H1 (cell line): Measurements from ENCODE around the gene RPS18. TPM values are rescaled to one million over a fixed set of nuclear protein-coding genes. Genes with fewer than 3 reads are reported as not detected.

Source experiments
- CTCF ChIA-PET: fragments of 300-600 bp; sonication (Branson Sonifier 250); formaldehyde crosslinking; loops from one replicate; lab custom pipeline; 2021; ENCODE audit not compliant: partially characterized antibody; lab: Charles Lee
- POLR2A ChIA-PET: fragments of 300-600 bp; sonication (Branson Sonifier 250); formaldehyde crosslinking; loops from one replicate; lab custom pipeline; 2021; ENCODE audit warnings: inconsistent platforms; ENCODE audit not compliant: partially characterized antibody; lab: Charles Lee
- DNase-seq, 2 experiments: peaks; one replicate each; pipeline versions ENCODE4 v3.0.0 to v3.0.0-alpha.2; 2010 to 2022; ENCODE audit warnings: low spot score in 2 of 2, low read depth in 1 of 2, mixed read lengths in 1 of 2
- FAIRE-seq: peaks from 2 replicates; lab custom pipeline; 2011; peaks lifted over from hg19 to GRCh38; lab: Jason Lieb, UNC
- H2AFZ ChIP-seq: 2 replicates; pipeline ENCODE4 v1.8.1; 2012; ENCODE audit warnings: low read length, inconsistent platforms
- H2AK5ac ChIP-seq: 2 replicates; pipeline ENCODE4 v1.6.1; 2013; ENCODE audit warnings: low read depth, low read length
- H2BK120ac ChIP-seq: replicated peaks from 2 replicates; pipeline ENCODE3; 2013; ENCODE audit warnings: low read depth, low read length, inconsistent platforms
- H2BK12ac ChIP-seq: 2 replicates; pipeline ENCODE4 v1.6.1; 2013; ENCODE audit warnings: low read depth, low read length
- H2BK15ac ChIP-seq: 2 replicates; pipeline ENCODE4 v1.6.1; 2013; ENCODE audit warnings: low read length
- H2BK20ac ChIP-seq: 2 replicates; pipeline ENCODE4 v1.6.1; 2013; ENCODE audit warnings: low read length
- H2BK5ac ChIP-seq: 2 replicates; pipeline ENCODE4 v1.6.1; 2013; ENCODE audit warnings: low read depth, low read length
- H3K14ac ChIP-seq: 2 replicates; pipeline ENCODE4 v1.6.1; 2013; ENCODE audit warnings: inconsistent platforms; ENCODE audit not compliant: insufficient read length
- H3K18ac ChIP-seq: 2 replicates; pipeline ENCODE4 v1.6.1; 2013; ENCODE audit warnings: low read length; ENCODE audit errors: extremely low read depth
- H3K23ac ChIP-seq: 2 replicates; pipeline ENCODE4 v1.6.1; 2013; ENCODE audit warnings: inconsistent platforms; ENCODE audit not compliant: insufficient read length
- H3K23me2 ChIP-seq: 2 replicates; pipeline ENCODE4 v1.6.1; 2013; ENCODE audit warnings: low read depth, low read length
- H3K27ac ChIP-seq: 2 replicates; pipeline ENCODE4 v1.6.1; 2011; ENCODE audit warnings: low read depth, low read length, inconsistent platforms
- H3K27me3 ChIP-seq, 4 experiments: replicated peaks in 1 of 4; 1 replicate in 1 of 4; 2 replicates in 3 of 4; pipeline versions ENCODE4 v1.6.1 to v1.8.1; 2011 to 2013; ENCODE audit warnings: low read length in 3 of 4, mild to moderate bottlenecking in 3 of 4, inconsistent platforms in 2 of 4, mixed read lengths in 2 of 4, moderate library complexity in 1 of 4; ENCODE audit not compliant: control insufficient read depth in 3 of 4, insufficient read depth in 3 of 4; ENCODE audit errors: extremely low read depth in 1 of 4
- H3K36me3 ChIP-seq, 4 experiments: 2 replicates each; pipeline versions ENCODE4 v1.6.1 to v1.8.1; 2011 to 2013; ENCODE audit warnings: mild to moderate bottlenecking in 4 of 4, low read length in 3 of 4, moderate library complexity in 2 of 4, control low read depth in 1 of 4, inconsistent platforms in 1 of 4; ENCODE audit not compliant: insufficient read depth in 4 of 4, control insufficient read depth in 2 of 4
- H3K4ac ChIP-seq: replicated peaks from 2 replicates; pipeline ENCODE3; 2013; ENCODE audit warnings: low read length, low read depth, mixed read lengths, inconsistent platforms; ENCODE audit not compliant: insufficient read length
- H3K4me1 ChIP-seq, 4 experiments: replicated peaks in 1 of 4; 1 replicate in 1 of 4; 2 replicates in 3 of 4; pipeline versions ENCODE4 v1.6.1 to v1.8.1; 2011 to 2013; ENCODE audit warnings: low read length in 3 of 4, inconsistent platforms in 2 of 4, mixed read lengths in 1 of 4; ENCODE audit not compliant: insufficient read depth in 4 of 4, control insufficient read depth in 3 of 4
- H3K4me2 ChIP-seq, 2 experiments: 2 replicates each; pipeline versions ENCODE4 v1.6.1 to v1.8.1; 2011 to 2013; ENCODE audit warnings: low read depth in 2 of 2, low read length in 2 of 2, control low read depth in 1 of 2, inconsistent platforms in 1 of 2, mild to moderate bottlenecking in 1 of 2; ENCODE audit not compliant: insufficient read depth in 1 of 2
- H3K4me3 ChIP-seq, 4 experiments: fragments of 200-600, 300-600 bp in 1 of 4; sonication (generic), shearing (Covaris generic), sonication (Bioruptor Twin) in 1 of 4; 2 replicates each; pipeline versions ENCODE4 v1.5.1 to v1.8.1; 2011 to 2016; ENCODE audit warnings: low read length in 4 of 4, low read depth in 3 of 4, control low read depth in 2 of 4, inconsistent platforms in 2 of 4, mild to moderate bottlenecking in 2 of 4, mixed read lengths in 1 of 4, moderate library complexity in 1 of 4; ENCODE audit not compliant: insufficient read depth in 2 of 4; ENCODE audit errors: extremely low read depth in 1 of 4
- H3K56ac ChIP-seq: replicated peaks from 2 replicates; pipeline ENCODE3; 2013; ENCODE audit warnings: low read depth, mild to moderate bottlenecking, mixed read lengths, low read length, inconsistent platforms; ENCODE audit not compliant: insufficient read length
- H3K79me1 ChIP-seq: 2 replicates; pipeline ENCODE4 v1.6.1; 2013; ENCODE audit warnings: low read depth, low read length, control low read depth
- H3K79me2 ChIP-seq, 2 experiments: 2 replicates each; pipeline versions ENCODE4 v1.6.1 to v1.8.1; 2012 to 2013; ENCODE audit warnings: low read length in 2 of 2, mild to moderate bottlenecking in 2 of 2, inconsistent platforms in 1 of 2; ENCODE audit not compliant: insufficient read depth in 2 of 2, control insufficient read depth in 1 of 2
- H3K9ac ChIP-seq, 4 experiments: replicated peaks in 1 of 4; 1 replicate in 1 of 4; 2 replicates in 3 of 4; pipeline versions ENCODE4 v1.6.1 to v1.8.1; 2011 to 2013; ENCODE audit warnings: low read depth in 3 of 4, low read length in 3 of 4, control low read depth in 2 of 4, mild to moderate bottlenecking in 2 of 4, moderate library complexity in 2 of 4, inconsistent platforms in 1 of 4; ENCODE audit errors: extremely low read depth in 1 of 4
- H3K9me3 ChIP-seq, 2 experiments: 2 replicates each; pipeline versions ENCODE4 v1.6.1 to v1.8.1; 2012 to 2013; ENCODE audit warnings: mild to moderate bottlenecking in 2 of 2, moderate library complexity in 2 of 2, control low read depth in 1 of 2, inconsistent platforms in 1 of 2, low read depth in 1 of 2, low read length in 1 of 2, mixed read lengths in 1 of 2; ENCODE audit not compliant: insufficient read depth in 2 of 2
- H4K20me1 ChIP-seq, 2 experiments: replicated peaks in 1 of 2; 2 replicates each; pipeline versions ENCODE3 to v1.8.1; 2011 to 2013; ENCODE audit warnings: inconsistent platforms in 2 of 2, low read length in 2 of 2, mild to moderate bottlenecking in 1 of 2; ENCODE audit not compliant: insufficient read depth in 2 of 2, control insufficient read depth in 1 of 2
- H4K5ac ChIP-seq: 2 replicates; pipeline ENCODE4 v1.6.1; 2013; ENCODE audit warnings: low read length, low read depth, mixed read lengths, inconsistent platforms; ENCODE audit not compliant: insufficient read length
- H4K8ac ChIP-seq: 2 replicates; pipeline ENCODE4 v1.8.0; 2013; ENCODE audit warnings: mild to moderate bottlenecking, moderate library complexity, low read length, inconsistent platforms; ENCODE audit not compliant: insufficient read depth; ENCODE audit errors: extremely low read depth
- H4K91ac ChIP-seq: replicated peaks from 2 replicates; pipeline ENCODE3; 2013; ENCODE audit warnings: low read length, mixed read lengths, inconsistent platforms; ENCODE audit not compliant: insufficient read length
- CHD1 ChIP-seq: IDR thresholded peaks from 2 replicates; pipeline ENCODE4 v1.6.1; 2012; ENCODE audit warnings: low read depth, low read length, improper control_type of control experiment
- EP300 ChIP-seq, 2 experiments: IDR thresholded peaks; 1 replicate in 1 of 2; 2 replicates in 1 of 2; pipeline ENCODE4 v1.6.1; 2011 to 2012; ENCODE audit warnings: low read depth in 2 of 2, low read length in 2 of 2, mild to moderate bottlenecking in 2 of 2, borderline replicate concordance in 1 of 2, inconsistent platforms in 1 of 2, moderate library complexity in 1 of 2
- EZH2 ChIP-seq: fragments of 200-600 bp; sonication (generic); IDR thresholded peaks from 2 replicates; pipeline ENCODE4 v1.7.1; 2012; ENCODE audit warnings: low read depth, mild to moderate bottlenecking, moderate library complexity, low read length, inconsistent platforms; ENCODE audit not compliant: severe bottlenecking
- GTF2F1 ChIP-seq: IDR thresholded peaks from 2 replicates; pipeline ENCODE4 v1.6.1; 2012; ENCODE audit warnings: low read depth, low read length, improper control_type of control experiment, borderline replicate concordance
- JUND ChIP-seq: IDR thresholded peaks from 2 replicates; pipeline ENCODE4 v1.6.1; 2011; ENCODE audit warnings: mild to moderate bottlenecking, improper control_type of control experiment, low read length
- KDM5A ChIP-seq: fragments of 200-600 bp; IDR thresholded peaks from 2 replicates; pipeline ENCODE4 v1.7.1; 2012; ENCODE audit warnings: mild to moderate bottlenecking, low read length, inconsistent platforms, mixed read lengths
- MAX ChIP-seq: IDR thresholded peaks from 2 replicates; pipeline ENCODE4 v1.6.1; 2012; ENCODE audit warnings: inconsistent platforms
- RBBP5 ChIP-seq: IDR thresholded peaks from 2 replicates; pipeline ENCODE4 v1.7.1; 2012; ENCODE audit warnings: low read depth, mild to moderate bottlenecking, inconsistent platforms, low read length, moderate library complexity, borderline replicate concordance
- RNF2 ChIP-seq: fragments of 200-900, 300-1000 bp; sonication (generic); IDR thresholded peaks from 2 replicates; pipeline ENCODE4 v1.7.1; 2016; ENCODE audit warnings: borderline replicate concordance, low read depth, mild to moderate bottlenecking, antibody characterized with exemption, low read length; ENCODE audit not compliant: poor library complexity, severe bottlenecking; ENCODE audit errors: missing control alignments
- RXRA ChIP-seq: IDR thresholded peaks from 2 replicates; pipeline ENCODE4 v1.6.1; 2011; ENCODE audit warnings: low read depth, mild to moderate bottlenecking, low read length, moderate library complexity; ENCODE audit not compliant: insufficient read depth
- SP1 ChIP-seq: IDR thresholded peaks from 2 replicates; pipeline ENCODE4 v1.6.1; 2011; ENCODE audit warnings: low read depth, low read length
- WGBS, 2 experiments: shearing (Covaris generic) in 1 of 2; methylation state at CpG; one replicate each; pipeline versions ENCODE4 v1.1.6 to v1.1.7; 2013 to 2015; ENCODE audit warnings: low lambda C conversion rate in 2 of 2, mixed read lengths in 2 of 2, inconsistent platforms in 1 of 2, low coverage in 1 of 2, missing lambda C conversion rate in 1 of 2; ENCODE audit not compliant: insufficient replicate concordance in 2 of 2, insufficient coverage in 1 of 2, insufficient read length in 1 of 2; ENCODE audit errors: extremely low coverage in 1 of 2, missing lambda C conversion rate in 1 of 2; 5-methylcytosine and 5-hydroxymethylcytosine counted together
- polyA plus RNA-seq, 7 experiments: library from polyadenylated mRNA; depleted of rRNA in 3 of 7; stranded (reverse) in 5 of 7; unstranded in 2 of 7; fragments of >200 nt in 5 of 7; fragments of 200-250 nt in 2 of 7; gene quantifications; 1 replicate in 5 of 7; 2 replicates in 1 of 7; 4 replicates in 1 of 7; pipeline versions ENCODE4 v1.2.1 to v1.2.3, GENCODE V29; 2011 to 2013; ENCODE audit warnings: missing spikeins in 2 of 7, mixed read lengths in 2 of 7
- total RNA-seq: library from RNA; stranded (reverse); fragmentation: NEBNext Ultra II Directional; extraction: Animal tissue kit (Norgen Biotek cat#: 25700); gene quantifications from 2 replicates; pipeline ENCODE4 v1.2.1, GENCODE V29; 2021

The RPS18 gene
- total and polyA plus RNA-seq, 2 of the 8 experiments (the other 6 are each of a cell fraction or from before 2014, with no cell fraction given): 2,796 to 7,099 TPM

DNA sequence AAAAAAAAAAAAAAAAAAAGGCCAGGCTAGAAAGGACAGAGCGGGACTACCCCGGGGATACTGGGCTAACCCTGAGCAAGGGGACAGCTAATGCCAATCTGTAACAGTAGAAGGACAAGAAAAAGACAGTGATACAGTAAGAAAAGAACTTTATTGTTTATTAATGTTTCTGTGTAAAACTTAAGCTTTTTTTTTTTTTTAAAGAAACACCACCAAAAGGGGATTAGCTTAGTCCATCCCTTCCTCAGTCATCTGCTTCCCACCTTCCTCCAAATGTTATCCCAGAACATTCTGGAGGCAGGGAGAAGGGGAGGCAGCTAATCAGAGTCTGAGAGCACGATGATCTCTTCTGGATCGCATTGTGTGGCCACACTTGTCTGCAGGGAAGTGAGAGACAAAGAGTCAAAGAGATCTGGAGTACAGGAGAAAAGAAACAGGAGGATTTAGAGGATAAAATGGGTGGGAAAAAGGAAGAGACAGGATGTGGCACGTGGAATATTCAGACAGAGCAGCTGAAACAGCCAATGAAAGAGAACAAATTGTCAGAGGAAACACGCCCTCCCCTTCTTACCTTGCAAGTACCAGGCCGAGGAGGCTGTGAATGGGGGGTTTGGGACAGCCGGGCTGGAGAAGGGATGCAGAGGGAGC, 46.7 kb downstream of the RPS18 start:
- H4K8ac ChIP-seq: no peak overlapping the region
- no peak overlapping the region for H2BK15ac ChIP-seq
- H3K9me3 ChIP-seq: no peaks in the 10 kb centered on the region; a peak in 1 of 4 replicates
- peak overlapping the region; percentile 65 to 68 for H3K4me2 ChIP-seq
- CTCF ChIA-PET: interaction anchor here (0.6 to 1.7 kb wide), 6 partner anchors 10 to 385 kb away, joined by 3 to 5 read pairs (median 3); partner anchors contain the start of gene CUTA
- H3K4me3 ChIP-seq: peak overlapping the region; percentile 67 to 89 (median 78)
- no peak overlapping the region for H2BK20ac ChIP-seq
- peak overlapping the region; percentile 52; the same call in 1 of the 2 replicates for H2BK12ac ChIP-seq
- peaks cover 0 to 34% (median 22%) of the 10 kb centered on the region in 4 experiments; a peak in 6 of 7 replicates for H3K4me1 ChIP-seq
- no peaks in the 10 kb centered on the region for H3K27me3 ChIP-seq
- H3K4ac ChIP-seq: no peak overlapping the region
- H3K56ac ChIP-seq: no peak overlapping the region
- no peak for FAIRE-seq
- 84% methylated on average over 8 of the region's 8 CpGs; no CpG with 5 or more reads in 1 of the 2 experiments for WGBS, 2 experiments
- peak overlapping the region in 2 of 4 experiments; percentile 26 to 67; a peak in 1 of 7 replicates for H3K9ac ChIP-seq
- peaks cover 0 to 32% of the 10 kb centered on the region in 2 experiments; a peak in 3 of 4 replicates for H3K79me2 ChIP-seq
- no peak overlapping the region for H4K91ac ChIP-seq
- no peak overlapping the region for H2BK120ac ChIP-seq
- POLR2A ChIA-PET: interaction anchor here (0.6 to 3.5 kb wide), 20 partner anchors 11 to 261 kb away, joined by 3 to 25 read pairs (median 5); partner anchors contain the start of genes B3GALT4, RGL2, RPS18 and SYNGAP1
- H3K14ac ChIP-seq: no peak overlapping the region
- no peak overlapping the region for H3K18ac ChIP-seq
- peaks cover 7% of the 10 kb centered on the region; the same call in 1 of the 2 replicates for H3K79me1 ChIP-seq
- peaks cover 25% of the 10 kb centered on the region for H3K23me2 ChIP-seq
- H4K20me1 ChIP-seq: peaks cover 2 to 5% of the 10 kb centered on the region in 2 experiments
- H2AK5ac ChIP-seq: no peak overlapping the region
- peaks cover 10 to 31% (median 21%) of the 10 kb centered on the region in 4 experiments; a peak in 7 of 8 replicates for H3K36me3 ChIP-seq
- peak overlapping the region; percentile 64 for H2BK5ac ChIP-seq
- H2AFZ ChIP-seq: no peak overlapping the region
- H3K27ac ChIP-seq: peak overlapping the region; percentile 83; the same call in 1 of the 2 replicates
- no peak for DNase-seq
- TF ChIP-seq EZH2 (no peak), RNF2 (no peak), MAX (no peak), RXRA (no peak), JUND (no peak), RBBP5 (no peak), CHD1 (no peak), SP1 (no peak), EP300 (IDR thresholded peaks at IDR 0.05; ENCODE audit: borderline replicate concordance in 1 of 2, low read depth in 2 of 2, low read length in 2 of 2) (no peak), KDM5A (no peak), GTF2F1 (no peak)
- TF ChIP-seq, all 59 proteins: peak for 0
- Histone ChIP-seq H3K23ac (no peak overlapping the region), H4K5ac (no peak overlapping the region)
